ENCODE results near the gene ILF2.

DNA sequence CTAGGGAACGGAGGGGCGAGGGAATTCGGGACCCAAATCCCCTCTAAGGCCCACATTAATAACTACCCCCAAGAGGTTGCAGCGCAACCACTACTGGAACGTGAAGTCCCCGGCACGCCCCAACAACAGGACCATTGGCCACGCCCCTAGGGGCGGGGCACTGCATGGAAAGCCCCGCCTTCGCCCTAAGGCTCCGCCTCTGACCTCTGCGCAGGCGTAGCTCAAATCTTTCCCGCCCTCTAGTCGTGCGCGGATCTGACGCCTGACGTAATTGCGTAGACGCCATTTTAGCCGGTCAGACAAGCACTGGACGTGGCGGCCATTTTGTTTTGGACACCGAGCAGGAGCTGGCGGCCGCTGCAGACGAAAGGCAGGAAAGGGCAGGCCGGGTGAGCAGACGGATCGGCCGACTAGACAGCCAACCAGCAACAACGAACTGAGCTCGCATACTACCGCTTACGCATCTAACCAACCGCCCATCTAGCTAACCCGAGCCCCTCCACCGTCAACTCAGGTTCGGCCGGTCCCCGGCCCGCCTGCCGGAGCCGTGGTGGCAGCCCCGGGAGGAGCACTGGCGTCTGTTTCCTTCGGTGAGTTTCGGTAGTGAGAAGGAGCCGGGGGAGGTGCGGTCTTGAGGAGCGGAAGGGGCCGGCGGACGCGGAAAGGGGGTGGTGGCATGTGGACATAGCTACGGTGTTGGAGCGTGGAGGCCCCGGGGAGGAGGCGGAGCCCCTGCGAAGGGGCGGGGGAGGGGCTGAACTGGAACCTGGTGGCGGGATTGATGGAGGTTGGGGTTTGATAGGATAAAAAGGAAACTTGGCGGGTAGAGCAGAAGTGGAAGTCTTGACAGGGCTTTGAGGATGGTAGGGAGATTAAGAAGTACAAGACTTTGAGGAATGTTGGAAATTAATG, 36.8 kb downstream of the ILF2 start, which contains the start of gene CHTOP:
- TF ChIP-seq CTCF (optimal IDR thresholded peaks at IDR 0.05 in 1 of 3, IDR thresholded peaks at IDR 0.05 in 1 of 3, conservative IDR thresholded peaks at IDR 0.05 in 1 of 3; ENCODE audit: extremely low read depth in 1 of 3, insufficient read depth in 2 of 3, low read length in 3 of 3): no peak
- no peak for TF ChIP-seq EZH2 (IDR thresholded peaks at IDR 0.05; ENCODE audit: low read length)

Data from keratinocyte (primary cell).